NCI-H524 (cell line): Measurements from ENCODE around the gene ARHGAP40.
"Not testable (repeated sequence)": the region's sequence is repeated elsewhere in the genome, so short reads cannot be mapped to it uniquely, and the experiment has no call there.

Experiments
- DNase-seq, 2 experiments: peaks; one replicate each; lab custom pipeline; 2025; lab: John Stamatoyannopoulos, UW

The ARHGAP40 gene

GRCh38 chr20:38588303-38588702, 13.3 kb upstream of the ARHGAP40 start:
- DNase-seq: no peak

DNA sequence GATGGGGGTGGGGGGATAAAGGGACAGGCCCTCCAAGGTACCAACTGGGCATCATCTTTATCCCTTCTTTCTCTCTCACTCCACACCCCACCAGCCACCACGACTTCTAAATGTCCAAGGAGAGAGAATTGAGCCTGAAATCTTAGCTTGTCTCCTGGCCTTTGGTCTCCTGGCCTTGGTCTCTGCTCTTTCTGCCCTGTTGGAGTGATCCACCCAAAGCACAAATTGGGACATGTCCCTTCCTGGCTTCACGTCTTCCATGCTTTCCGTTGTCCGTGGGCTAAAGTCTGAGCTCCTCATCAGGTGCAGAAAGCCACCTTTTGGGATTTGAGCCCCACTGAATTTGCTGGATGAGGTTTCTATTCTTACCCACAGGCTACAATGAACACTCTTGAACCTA, 12.3 kb upstream of the ARHGAP40 start:
- DNase-seq: no peak

GRCh38 chr20:38589967-38590675, 11.5 kb upstream of the ARHGAP40 start:
- no peak for DNase-seq

GRCh38 chr20:38590676-38591473, 10.7 kb upstream of the ARHGAP40 start:
- no peak for DNase-seq

- DNase-seq: no peak
Observed at GRCh38 chr20:38591474-38592410, 9.9 kb upstream of the ARHGAP40 start.

DNA sequence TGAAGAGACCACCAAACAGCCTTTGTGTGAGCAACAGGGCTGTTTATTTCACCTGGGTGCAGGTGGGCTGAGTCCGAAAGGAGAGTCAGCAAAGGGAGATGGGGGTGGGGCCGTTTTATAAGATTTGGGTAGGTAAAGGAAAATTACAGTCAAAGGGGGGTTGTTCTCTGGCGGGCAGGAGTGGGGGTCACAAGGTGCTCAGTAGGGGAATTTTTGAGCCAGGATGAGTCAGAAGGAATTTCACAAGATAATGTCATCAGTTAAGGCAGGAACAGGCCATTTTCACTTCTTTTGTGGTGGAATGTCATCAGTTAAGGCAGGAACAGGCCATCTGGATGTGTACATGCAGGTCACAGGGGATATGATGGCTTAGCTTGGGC, 9.2 kb upstream of the ARHGAP40 start:
- not testable (repeated sequence) for DNase-seq

DNA sequence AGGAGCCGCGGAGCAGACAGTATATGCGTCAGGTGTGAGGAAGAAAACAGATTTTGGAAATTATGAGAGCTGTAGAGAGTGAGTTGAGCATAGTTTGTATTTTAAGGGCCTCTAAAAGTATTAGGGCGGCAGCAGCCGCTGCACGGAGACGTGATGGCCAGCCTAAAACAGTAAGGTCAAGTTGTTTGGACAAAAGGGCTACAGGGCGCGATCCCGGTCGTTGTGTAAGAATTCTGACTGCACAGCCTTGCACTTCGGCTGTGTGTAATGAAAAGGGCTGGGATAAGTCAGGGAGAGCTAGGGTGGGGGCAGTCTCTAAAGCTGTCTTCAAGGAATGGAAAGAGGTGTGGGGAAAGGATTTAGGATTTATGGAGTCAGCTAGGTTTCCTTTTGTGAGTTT, 7.3 kb upstream of the ARHGAP40 start:
- not testable (repeated sequence) for DNase-seq

DNA sequence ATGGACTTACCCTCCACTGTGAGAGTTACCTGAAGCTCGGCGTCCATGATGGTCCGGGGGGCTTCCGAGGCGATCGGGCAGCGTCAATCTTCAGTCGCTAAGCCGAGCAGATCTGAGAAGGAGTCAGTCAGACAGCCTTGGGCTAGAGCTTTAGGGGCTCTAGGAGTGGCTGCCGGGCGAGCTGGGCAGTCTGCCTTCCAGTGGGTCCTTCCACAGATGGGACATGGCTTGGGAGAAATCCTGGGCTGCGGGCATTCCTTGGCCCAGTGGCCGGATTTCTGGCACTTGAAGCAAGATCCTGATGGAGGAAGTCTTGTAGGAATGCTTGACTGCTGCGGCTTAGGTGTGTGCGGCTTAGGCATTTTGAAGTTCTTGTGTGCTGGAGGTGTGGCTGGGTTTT, 5.7 kb upstream of the ARHGAP40 start:
- not testable (repeated sequence) for DNase-seq

GRCh38 chr20:38599410-38599882, 2.2 kb upstream of the ARHGAP40 start:
- DNase-seq: no peak

GRCh38 chr20:38600057-38600456, 1.6 kb upstream of the ARHGAP40 start:
- no peak for DNase-seq

GRCh38 chr20:38602185-38602581, 574 bp downstream of the ARHGAP40 start:
- DNase-seq: no peak

DNA sequence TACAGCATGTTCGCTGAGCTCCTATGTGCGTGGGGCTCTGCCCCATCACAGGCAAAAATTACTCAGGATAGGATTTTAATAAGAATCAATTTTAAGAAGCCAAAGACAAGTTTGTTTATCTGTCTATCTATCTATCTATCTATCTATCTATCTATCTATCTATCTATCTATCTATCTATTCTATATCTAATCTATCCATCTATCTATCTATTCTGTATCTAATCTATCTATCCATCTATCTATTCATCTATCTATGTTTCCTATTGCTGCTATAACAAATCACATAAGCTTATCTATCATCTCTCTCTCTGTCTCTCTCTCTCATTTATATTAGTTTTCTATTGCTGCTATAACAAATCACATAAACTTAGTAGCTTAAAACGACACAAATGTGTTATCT, 1.7 kb downstream of the ARHGAP40 start:
- no peak for DNase-seq

- no peak for DNase-seq
Observed at GRCh38 chr20:38604873-38605303, 3.3 kb downstream of the ARHGAP40 start.

GRCh38 chr20:38607351-38607750, 5.7 kb downstream of the ARHGAP40 start:
- DNase-seq: no peak

GRCh38 chr20:38608188-38608587, 6.6 kb downstream of the ARHGAP40 start:
- no peak for DNase-seq

DNA sequence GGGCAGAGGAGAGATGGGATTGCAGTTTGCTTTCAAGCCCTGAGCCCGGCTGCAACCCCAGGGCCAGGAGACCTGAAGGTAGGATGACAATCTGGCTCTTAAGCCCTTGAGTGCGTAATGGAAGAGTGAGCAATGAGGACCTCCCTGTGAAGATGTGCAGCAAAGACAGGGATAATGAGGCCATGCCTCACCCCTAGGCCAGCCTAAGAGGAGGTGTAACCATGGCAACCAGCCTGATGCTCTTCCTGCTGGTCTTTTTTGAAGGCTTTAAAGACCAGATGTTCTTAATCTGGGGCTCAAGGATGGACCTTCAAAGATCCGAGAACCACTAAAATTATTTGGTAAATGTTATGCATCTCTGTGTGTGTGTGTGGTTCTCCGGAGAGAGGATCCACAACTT, 8.2 kb downstream of the ARHGAP40 start:
- DNase-seq: peak; percentile 90 to 93

DNA sequence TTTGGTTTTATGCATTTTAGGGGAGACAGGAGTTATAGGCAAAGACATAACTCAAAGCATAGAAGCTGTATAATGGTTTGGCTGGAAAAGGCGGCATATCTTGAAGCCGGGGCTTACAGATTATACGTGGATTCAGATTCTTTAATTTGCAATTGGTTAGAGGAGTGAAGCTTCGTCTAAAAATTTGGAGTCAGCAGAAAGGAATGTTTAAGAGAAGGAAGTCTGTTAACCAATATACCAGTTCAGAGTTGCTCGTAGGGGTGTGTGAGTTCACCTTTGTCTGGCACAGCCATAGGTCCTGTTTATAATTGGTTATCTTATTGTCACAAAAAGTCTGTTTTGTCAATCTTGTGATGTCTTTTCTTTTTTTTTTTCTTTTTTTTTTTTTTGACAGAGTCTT, 8.9 kb downstream of the ARHGAP40 start:
- no peak for DNase-seq

DNA sequence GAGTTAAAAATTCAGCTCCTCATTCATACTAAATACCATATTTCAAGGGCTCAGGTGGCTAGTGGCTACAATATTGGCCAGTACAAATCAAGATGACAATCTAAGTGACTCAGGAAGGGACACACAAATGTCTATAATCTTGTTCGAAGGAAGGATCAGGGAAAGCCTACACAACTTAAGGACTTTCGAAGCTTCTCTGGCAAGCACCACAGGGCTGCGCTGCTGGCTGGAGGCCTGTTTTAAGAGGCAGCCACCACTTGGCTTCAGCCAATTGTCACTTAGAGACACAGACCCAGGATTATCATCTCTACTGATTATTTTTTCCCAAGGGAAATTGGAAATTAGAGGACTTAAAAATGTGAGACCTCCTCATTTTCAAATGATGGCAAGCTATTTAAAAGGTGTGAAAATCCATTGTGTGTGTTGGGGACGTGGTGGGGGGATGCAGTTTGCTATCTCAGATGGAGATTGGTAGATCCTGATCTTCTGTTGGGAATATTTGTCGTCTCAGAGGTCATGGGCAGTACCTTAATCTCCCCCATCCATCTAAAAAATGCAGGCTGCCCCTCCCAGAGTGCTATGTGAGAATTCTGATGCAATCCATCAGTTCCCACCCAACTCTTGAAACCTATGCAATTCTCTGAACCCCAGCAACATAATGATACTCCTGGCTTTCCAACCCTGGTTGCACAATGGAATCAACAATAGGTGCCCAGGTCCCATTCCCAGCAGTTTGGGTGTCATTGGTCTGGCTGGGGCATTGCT, 11.3 kb downstream of the ARHGAP40 start:
- no peak for DNase-seq

DNA sequence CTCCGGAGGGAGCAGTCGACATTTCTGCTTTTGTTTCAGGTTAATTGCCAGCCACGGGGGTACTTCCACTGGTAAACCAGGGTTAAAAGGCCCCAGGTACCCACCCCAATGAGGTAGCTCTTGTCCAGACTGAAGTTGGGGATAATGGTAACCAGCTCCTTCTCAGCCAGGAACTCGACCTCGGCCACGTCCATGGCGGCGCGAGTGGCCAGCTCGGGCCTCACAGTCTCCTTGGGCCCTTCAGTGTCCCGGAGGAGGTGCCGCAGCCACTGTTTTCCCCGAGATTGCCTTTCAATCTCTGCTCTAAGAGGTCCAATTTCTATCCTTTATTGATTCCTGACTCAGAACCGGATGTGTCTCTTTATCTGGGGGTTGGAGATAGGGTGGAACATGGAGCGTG, 13.7 kb downstream of the ARHGAP40 start:
- DNase-seq: no peak

DNA sequence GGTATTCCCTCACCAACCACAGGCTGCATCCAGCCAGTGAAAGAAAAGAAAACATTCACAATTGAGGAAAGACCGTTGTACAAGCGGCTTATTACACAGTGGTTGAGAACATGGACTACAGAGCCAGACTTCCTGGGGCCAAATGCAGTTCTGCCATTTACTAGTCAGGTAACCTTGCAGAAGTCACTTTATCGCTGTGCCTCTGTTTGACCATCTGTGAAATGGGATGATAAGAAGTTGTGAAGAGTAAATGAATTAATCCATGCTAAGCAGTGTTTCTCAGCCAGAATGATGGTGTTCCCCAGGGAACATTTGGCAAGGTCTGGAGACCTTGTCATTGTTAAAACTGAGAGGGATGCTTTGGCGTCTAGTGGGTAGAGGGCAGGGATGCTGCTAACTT, 14.8 kb downstream of the ARHGAP40 start:
- no peak for DNase-seq

- DNase-seq: no peak
Observed at GRCh38 chr20:38617011-38617829, 15.6 kb downstream of the ARHGAP40 start.
